ENCODE results near the gene CACNA2D1.
A peak's percentile ranks its signal among the peaks of the same experiment; 100 is the strongest.

Gene CACNA2D1

DNA sequence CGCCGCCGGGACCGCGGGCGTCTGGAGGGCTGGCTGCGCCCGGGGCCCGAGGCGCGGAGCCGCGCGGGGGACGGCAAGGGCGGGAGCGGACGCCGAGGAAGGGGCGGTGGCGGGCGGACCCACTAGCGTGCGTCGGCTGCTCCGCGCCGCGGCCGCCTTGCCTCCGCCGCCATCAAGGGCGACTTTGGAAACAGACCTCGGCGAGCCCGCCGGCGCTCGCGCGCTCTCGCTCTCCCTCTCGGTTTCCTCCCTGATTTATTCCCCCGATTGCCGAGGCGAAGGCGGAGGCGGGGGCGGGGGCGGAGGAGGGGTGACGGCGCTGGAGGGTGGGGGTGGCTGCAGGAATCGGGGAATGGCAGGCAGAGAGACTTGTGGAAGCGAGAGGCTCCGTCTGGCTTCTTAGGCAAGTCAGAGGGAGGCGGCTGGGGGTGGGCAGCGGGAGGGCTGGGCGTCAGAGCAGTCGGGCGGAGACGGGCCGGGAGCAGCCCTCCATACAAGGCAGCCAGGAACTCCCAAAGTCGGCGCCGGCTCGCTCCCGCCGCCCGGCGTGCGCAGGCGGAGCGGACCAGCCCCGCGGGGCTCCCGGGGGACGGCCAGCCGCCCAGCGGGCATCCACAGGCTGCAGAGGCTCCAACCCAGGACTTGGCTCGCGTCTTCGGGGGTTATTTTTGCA, at the start of gene CACNA2D1:
TSS of gene CACNA2D1 (minus strand) at position 231 of the 673 bp plus-strand sequence.
- DNase-seq (ENCODE audit: low spot score), result peak; percentile 86

GRCh38 chr7:82481499-82482097, 38.0 kb upstream of the CACNA2D1 start:
- DNase-seq (ENCODE audit: low spot score), result peak; percentile 30

GRCh38 chr7:82477733-82478515, 34.3 kb upstream of the CACNA2D1 start:
- DNase-seq (ENCODE audit: low spot score), result no peak

- DNase-seq (ENCODE audit: low spot score), result no peak
Measured at GRCh38 chr7:82472966-82473365, 29.4 kb upstream of the CACNA2D1 start.

DNA sequence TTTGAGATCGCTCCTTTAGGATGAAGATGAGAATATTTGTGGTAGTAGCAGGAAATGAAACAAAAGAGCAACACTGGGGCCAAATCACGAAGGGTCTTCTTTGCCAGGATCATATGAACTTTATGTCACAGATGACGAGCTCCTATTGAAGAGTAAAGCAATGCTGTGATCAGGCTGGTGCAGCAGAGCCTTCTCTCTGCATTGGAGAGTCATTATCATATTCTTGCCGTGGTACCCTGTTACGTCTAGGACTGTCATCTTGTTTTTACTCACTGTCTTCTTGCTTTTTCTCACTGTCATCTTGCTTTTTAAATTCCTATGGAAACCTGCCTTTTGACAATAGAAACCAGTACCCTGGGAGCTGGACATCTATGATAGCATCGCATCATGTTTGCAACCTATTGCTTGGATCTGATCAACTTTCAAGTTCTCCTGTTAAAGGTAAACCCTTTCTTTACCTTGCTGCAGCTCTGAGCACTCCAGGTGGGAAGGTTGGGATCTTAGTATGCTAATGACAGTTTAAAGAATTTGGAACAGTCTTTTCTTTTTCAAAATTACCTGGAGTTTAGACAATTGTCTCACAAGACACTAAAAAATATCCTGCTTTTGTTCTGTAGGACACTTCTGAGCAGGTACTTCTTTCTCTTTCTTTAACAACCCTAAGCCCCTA, 27.9 kb upstream of the CACNA2D1 start:
- peak; percentile 7 for DNase-seq (ENCODE audit: low spot score)

- peak; percentile 16 for DNase-seq (ENCODE audit: low spot score)
Measured at GRCh38 chr7:82469207-82469606, 25.6 kb upstream of the CACNA2D1 start.

DNA sequence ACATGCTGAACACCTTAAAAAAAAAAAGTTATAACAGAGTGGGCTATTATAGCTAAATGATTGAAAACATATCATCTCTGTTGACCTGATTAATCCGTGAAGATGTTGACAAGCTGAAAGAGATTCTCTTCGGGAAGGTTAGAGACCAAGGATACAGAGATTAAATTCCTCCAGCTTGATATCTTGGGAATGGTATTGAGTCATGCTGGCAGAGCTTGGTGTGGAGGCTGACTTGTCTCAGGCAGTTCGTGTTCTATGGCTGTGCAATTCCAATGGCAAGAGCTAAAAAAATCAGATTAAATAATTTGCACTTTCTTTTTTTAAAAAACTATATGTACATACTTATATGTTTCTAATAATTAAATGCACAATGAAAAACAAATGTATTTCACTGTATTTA, 24.9 kb upstream of the CACNA2D1 start:
- no peak for DNase-seq (ENCODE audit: low spot score)

DNA sequence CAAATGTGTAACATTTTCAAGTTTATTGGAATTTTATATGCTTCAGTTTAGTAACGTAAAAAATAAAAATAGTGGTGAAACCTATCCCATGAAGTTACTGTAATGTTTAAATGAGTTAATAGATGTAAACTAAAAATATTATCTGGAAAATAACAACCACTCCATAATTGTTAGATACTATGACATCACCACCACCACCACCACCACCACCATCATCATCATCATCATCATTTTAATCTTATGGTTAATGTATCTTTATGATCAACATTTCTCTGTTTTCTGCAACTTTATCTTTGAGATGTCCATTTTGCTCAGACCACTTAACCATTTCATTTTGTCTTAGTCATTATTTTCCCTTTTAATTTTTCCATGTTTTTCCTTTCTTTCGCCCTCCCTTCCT, 23.4 kb upstream of the CACNA2D1 start:
- DNase-seq (ENCODE audit: low spot score), result no peak

DNA sequence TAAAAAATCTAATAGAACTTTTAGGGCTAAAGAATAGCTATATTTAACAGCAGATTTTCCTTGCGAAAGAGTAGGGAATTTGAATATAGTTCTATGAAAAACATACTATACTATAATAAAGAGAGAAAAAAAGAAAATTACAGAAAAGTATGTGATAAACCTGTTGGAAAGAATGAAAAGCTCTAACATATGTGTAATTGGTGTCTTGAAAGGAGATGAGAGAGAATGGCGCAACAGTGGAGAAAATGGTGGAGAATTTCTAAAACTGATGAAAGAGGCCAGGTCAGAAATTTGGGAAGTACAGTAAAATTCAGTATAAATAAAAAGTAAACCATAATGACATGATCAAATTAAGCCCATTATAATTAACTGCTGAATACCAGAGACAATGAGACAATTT, 20.8 kb upstream of the CACNA2D1 start:
- no peak for DNase-seq (ENCODE audit: low spot score)

DNA sequence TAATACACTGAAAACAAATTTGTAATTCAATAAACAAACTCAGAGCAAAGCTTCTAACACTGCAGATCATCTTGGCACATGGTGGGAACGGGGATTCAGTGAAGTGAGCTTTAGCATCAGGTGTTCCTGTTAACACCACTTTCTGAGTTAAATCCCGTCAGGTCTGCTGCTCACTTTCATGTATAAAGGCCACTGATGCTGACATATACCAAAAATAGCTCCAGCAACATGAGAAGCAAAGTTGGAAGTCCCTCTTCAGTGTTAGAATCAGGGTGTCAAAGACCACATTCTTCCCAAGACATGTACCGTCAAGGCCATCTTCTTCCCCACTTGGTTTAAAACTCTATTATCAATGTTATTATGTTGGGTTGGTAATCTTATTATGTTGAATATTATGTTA, 11.7 kb upstream of the CACNA2D1 start:
- DNase-seq (ENCODE audit: low spot score), result no peak

- no peak for DNase-seq (ENCODE audit: low spot score)
Measured at GRCh38 chr7:82450759-82451158, 7.2 kb upstream of the CACNA2D1 start.

DNA sequence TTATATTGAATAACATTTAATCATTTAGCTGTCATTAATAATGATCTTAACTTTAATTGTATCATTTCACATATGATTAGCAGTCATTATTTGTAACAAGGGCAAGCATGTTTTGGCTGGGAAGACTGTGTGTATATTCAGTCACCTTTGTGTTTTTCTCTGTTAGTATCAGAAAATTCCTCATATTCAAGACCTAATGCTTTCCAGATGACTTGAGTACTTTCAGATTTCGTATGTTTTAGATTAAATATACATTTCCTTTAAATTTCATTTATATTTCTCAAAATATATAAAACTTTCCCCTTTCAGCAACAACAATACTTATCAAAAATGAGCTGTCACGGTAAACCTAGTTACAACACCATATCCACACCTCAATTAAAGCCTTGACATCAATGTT, 6.3 kb upstream of the CACNA2D1 start:
- DNase-seq (ENCODE audit: low spot score), result no peak

GRCh38 chr7:82446897-82447296, 3.3 kb upstream of the CACNA2D1 start:
- no peak for DNase-seq (ENCODE audit: low spot score)

DNA sequence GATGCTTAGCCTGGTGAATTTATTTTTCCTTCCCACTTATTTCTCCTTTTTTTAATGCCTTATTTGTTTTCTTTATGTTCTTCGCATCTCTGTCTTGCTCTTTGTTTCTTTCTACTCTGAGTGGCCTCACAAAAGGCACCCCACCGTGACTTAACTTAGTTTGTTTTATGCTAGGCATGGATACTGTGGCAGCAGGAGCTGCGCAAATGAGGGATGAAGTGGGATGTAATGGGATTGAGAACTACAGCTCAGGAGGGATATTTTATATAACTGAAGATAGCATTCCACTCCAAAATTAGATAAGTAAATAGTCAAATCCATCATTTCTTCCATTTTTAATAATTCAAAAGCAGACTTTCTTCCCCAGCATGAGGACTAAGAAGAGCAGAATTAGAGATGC, 1.7 kb upstream of the CACNA2D1 start:
- DNase-seq (ENCODE audit: low spot score), result peak; percentile 10

DNA sequence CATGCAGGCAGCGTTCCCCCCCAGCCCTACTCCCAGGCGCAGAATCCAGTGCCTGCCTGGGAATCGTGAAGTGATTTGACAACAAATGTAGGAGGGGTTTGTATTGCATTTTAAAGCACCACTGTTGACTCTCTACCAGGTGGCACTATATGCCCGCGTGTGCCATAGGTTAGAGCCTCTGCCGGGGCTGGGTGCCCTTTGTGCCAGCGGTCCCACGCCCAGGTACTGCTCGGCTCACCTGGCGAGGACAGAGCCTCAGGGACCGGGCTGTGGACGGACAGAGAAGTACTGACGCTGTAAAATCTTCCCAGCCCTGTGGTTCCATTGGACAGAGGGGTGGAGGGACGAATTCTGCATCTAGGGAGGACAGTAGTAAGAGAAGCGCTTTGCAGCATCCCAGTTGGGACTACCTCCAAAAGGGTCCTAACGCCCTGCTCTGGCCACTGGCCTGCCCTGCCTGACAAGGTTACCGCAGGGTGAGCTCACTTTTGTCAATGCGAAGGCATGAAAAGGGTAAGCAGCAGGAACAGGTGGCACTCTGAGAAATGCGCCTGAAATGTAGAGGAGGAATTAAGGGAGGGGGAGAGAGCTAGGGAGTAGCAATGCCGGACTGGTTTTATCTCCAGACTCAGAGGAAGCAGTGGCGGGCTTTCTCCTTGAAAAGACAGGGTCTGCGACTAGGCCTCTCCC, 788 bp upstream of the CACNA2D1 start:
- DNase-seq (ENCODE audit: low spot score), result peak; percentile 30

DNA sequence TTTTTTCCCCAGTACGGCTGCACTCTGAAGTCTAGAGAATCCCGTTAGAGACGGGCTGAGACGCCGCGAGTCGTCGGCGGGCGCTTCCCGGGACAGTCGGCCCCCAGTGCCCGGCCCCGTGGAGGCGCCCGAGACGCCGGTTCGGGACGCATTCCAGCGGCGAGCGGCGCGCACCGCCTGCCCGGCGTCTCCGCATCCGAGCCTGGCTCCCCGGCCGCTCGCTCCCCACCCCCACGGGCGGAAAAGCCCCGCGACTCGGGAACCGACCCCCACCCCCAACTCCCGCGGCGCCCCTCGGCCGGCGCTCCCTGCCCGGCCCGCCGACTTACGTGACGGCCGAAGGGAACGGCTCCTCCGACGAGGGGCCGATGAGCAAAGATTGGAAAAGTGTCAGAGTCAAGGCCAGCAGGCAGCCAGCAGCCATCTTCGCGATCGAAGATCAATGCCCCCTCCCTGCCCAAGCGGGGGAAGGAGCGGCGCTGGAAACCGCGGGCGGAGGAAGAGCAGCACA, 486 bp downstream of the CACNA2D1 start:
- peak; percentile 71 for DNase-seq (ENCODE audit: low spot score)

- DNase-seq (ENCODE audit: low spot score), result peak; percentile 10
Measured at GRCh38 chr7:82442492-82443035, 1.0 kb downstream of the CACNA2D1 start.

DNA sequence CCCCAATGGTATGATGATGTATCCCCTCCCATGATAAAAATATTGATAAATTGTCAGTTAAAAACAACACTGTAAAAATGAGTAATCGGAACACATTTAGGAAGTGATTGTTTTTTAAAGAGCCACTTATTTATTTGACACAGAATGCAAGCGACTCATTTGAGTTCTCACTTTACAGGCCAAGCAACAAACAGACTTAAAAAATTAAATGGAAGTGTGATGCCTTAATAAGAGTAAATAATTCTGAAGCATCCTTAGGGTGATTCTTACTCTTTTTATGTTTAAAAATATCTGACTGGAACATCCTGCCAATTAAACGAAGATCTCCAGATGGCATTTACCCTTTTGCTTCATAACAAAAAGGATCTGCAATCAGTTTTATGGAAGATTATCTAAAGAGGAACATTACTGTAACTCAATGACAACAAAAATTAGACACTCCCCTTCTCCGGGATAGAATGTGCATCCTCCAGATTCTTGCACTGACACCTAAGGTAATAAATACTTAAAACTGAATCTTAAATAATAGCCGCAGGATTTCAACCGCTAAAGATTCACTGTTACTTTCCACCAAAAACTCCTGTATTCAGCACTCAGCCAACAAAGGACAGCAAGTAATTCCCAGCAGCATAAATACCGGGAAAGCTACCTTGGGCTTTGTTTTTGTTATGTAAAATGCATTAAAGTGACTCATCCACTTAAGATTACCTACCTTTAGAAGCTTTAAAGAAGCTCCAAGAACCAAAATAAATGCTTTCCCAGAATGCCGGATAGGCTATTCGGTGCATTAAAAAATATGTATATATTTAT, 1.7 kb downstream of the CACNA2D1 start:
- peak; percentile 46 for DNase-seq (ENCODE audit: low spot score)

- no peak for DNase-seq (ENCODE audit: low spot score)
Measured at GRCh38 chr7:82438521-82438920, 5.1 kb downstream of the CACNA2D1 start.

- no peak for DNase-seq (ENCODE audit: low spot score)
Measured at GRCh38 chr7:82435769-82436168, 7.8 kb downstream of the CACNA2D1 start.

All from iPS-NIHi11 (cell line).